ENCODE results near the gene SH3BP4. TPM values are rescaled to one million over a fixed set of nuclear protein-coding genes. Genes with fewer than 3 reads are reported as not detected.

SH3BP4 gene
- under 1 TPM in 1 of 2 donors, not detected in 1; 0.31 TPM for total RNA-seq

GRCh38 chr2:234951664-234952269 lies at the start of gene SH3BP4:
Gene SH3BP4 (plus strand): TSS chr2:234952017. CDS start chr2:235035003, 82,986 bp downstream.
- Mint-ChIP-seq H3K27ac (no peak within 1 kb of the TSS), H3K9me3 (no peaks in the 10 kb centered on the region), H3K36me3 (no peaks in the 10 kb centered on the region)
- peak in 1 of 2 donors; percentile 90 for ATAC-seq
- DNase-seq (ENCODE audit: low spot score in 2 of 2), result peak in 1 of 2 donors; percentile 59

- H3K36me3 Mint-ChIP-seq, result no peaks in the 10 kb centered on the region
- no peak for ATAC-seq
- H3K27ac Mint-ChIP-seq, result no peak overlapping the region
- DNase-seq (ENCODE audit: low spot score in 2 of 2), result no peak
- no peaks in the 10 kb centered on the region for H3K9me3 Mint-ChIP-seq
These were observed 47.0 kb upstream of the SH3BP4 start for GRCh38 chr2:234904785-234905184.

GRCh38 chr2:234905547-234906265 lies 46.1 kb upstream of the SH3BP4 start:
- DNase-seq (ENCODE audit: low spot score in 2 of 2), result no peak
- no peak overlapping the region for H3K27ac Mint-ChIP-seq
- H3K9me3 Mint-ChIP-seq, result no peaks in the 10 kb centered on the region
- H3K36me3 Mint-ChIP-seq, result no peaks in the 10 kb centered on the region
- no peak for ATAC-seq

GRCh38 chr2:234910186-234910679 lies 41.6 kb upstream of the SH3BP4 start:
- ATAC-seq (peak in 1 of 2 donors; percentile 46), DNase-seq (ENCODE audit: low spot score in 2 of 2) (no peak)
- no peaks in the 10 kb centered on the region for H3K36me3 Mint-ChIP-seq
- no peak overlapping the region for H3K27ac Mint-ChIP-seq
- no peaks in the 10 kb centered on the region for H3K9me3 Mint-ChIP-seq

GRCh38 chr2:234911271-234911670 lies 40.5 kb upstream of the SH3BP4 start:
- DNase-seq (ENCODE audit: low spot score in 2 of 2) (no peak), ATAC-seq (no peak)
- Mint-ChIP-seq H3K36me3 (no peaks in the 10 kb centered on the region), H3K9me3 (no peaks in the 10 kb centered on the region), H3K27ac (no peak overlapping the region)

GRCh38 chr2:234912437-234912836 lies 39.4 kb upstream of the SH3BP4 start:
- no peaks in the 10 kb centered on the region for H3K36me3 Mint-ChIP-seq
- DNase-seq (ENCODE audit: low spot score in 2 of 2), result no peak
- no peak overlapping the region for H3K27ac Mint-ChIP-seq
- no peaks in the 10 kb centered on the region for H3K9me3 Mint-ChIP-seq
- no peak for ATAC-seq

GRCh38 chr2:234913208-234913626 lies 38.6 kb upstream of the SH3BP4 start:
- Mint-ChIP-seq H3K27ac (no peak overlapping the region), H3K36me3 (no peaks in the 10 kb centered on the region), H3K9me3 (no peaks in the 10 kb centered on the region)
- no peak for ATAC-seq
- DNase-seq (ENCODE audit: low spot score in 2 of 2), result no peak

GRCh38 chr2:234914371-234915154 lies 37.3 kb upstream of the SH3BP4 start:
- Mint-ChIP-seq H3K27ac (no peak overlapping the region), H3K36me3 (no peaks in the 10 kb centered on the region), H3K9me3 (no peaks in the 10 kb centered on the region)
- DNase-seq (ENCODE audit: low spot score in 2 of 2) (no peak), ATAC-seq (no peak)

- no peak overlapping the region for H3K27ac Mint-ChIP-seq
- no peaks in the 10 kb centered on the region for H3K9me3 Mint-ChIP-seq
- no peak for ATAC-seq
- H3K36me3 Mint-ChIP-seq, result no peaks in the 10 kb centered on the region
- DNase-seq (ENCODE audit: low spot score in 2 of 2), result no peak
These were observed 35.1 kb upstream of the SH3BP4 start for GRCh38 chr2:234916674-234917073.

GRCh38 chr2:234917211-234917975 lies 34.4 kb upstream of the SH3BP4 start:
- no peak for ATAC-seq
- no peak for DNase-seq (ENCODE audit: low spot score in 2 of 2)
- Mint-ChIP-seq H3K27ac (no peak overlapping the region), H3K9me3 (no peaks in the 10 kb centered on the region), H3K36me3 (no peaks in the 10 kb centered on the region)

GRCh38 chr2:234919711-234920110 lies 32.1 kb upstream of the SH3BP4 start:
- Mint-ChIP-seq H3K36me3 (no peaks in the 10 kb centered on the region), H3K9me3 (no peaks in the 10 kb centered on the region), H3K27ac (no peak overlapping the region)
- ATAC-seq, result no peak
- no peak for DNase-seq (ENCODE audit: low spot score in 2 of 2)

- H3K9me3 Mint-ChIP-seq, result no peaks in the 10 kb centered on the region
- H3K36me3 Mint-ChIP-seq, result no peaks in the 10 kb centered on the region
- H3K27ac Mint-ChIP-seq, result no peak overlapping the region
- ATAC-seq, result no peak
- no peak for DNase-seq (ENCODE audit: low spot score in 2 of 2)
These were observed 31.0 kb upstream of the SH3BP4 start for GRCh38 chr2:234920836-234921235.

GRCh38 chr2:234929002-234929401 lies 22.8 kb upstream of the SH3BP4 start:
- Mint-ChIP-seq H3K27ac (no peak overlapping the region), H3K36me3 (no peaks in the 10 kb centered on the region), H3K9me3 (no peaks in the 10 kb centered on the region)
- ATAC-seq (no peak), DNase-seq (ENCODE audit: low spot score in 2 of 2) (no peak)

GRCh38 chr2:234930397-234930796 lies 21.4 kb upstream of the SH3BP4 start:
- Mint-ChIP-seq H3K9me3 (no peaks in the 10 kb centered on the region), H3K36me3 (no peaks in the 10 kb centered on the region), H3K27ac (no peak overlapping the region)
- ATAC-seq, result peak in 1 of 2 donors; percentile 77
- no peak for DNase-seq (ENCODE audit: low spot score in 2 of 2)

GRCh38 chr2:234931371-234931770 lies 20.4 kb upstream of the SH3BP4 start:
- Mint-ChIP-seq H3K36me3 (no peaks in the 10 kb centered on the region), H3K9me3 (no peaks in the 10 kb centered on the region), H3K27ac (no peak overlapping the region)
- ATAC-seq, result no peak
- DNase-seq (ENCODE audit: low spot score in 2 of 2), result no peak

- DNase-seq (ENCODE audit: low spot score in 2 of 2), result no peak
- ATAC-seq, result no peak
- H3K9me3 Mint-ChIP-seq, result no peaks in the 10 kb centered on the region
- no peaks in the 10 kb centered on the region for H3K36me3 Mint-ChIP-seq
- H3K27ac Mint-ChIP-seq, result no peak overlapping the region
These were observed 19.1 kb upstream of the SH3BP4 start for GRCh38 chr2:234932591-234933168.
